Ascending aorta (tissue), 2 donors: ENCODE measurements around the gene TAGLN. TPM values are rescaled to one million over a fixed set of nuclear protein-coding genes. Genes with fewer than 3 reads are reported as not detected.

Experiments used
- DNase-seq, 2 donors: peaks; one replicate each; pipeline ENCODE4 v3.0.0-alpha.2; 2019; ENCODE audit warnings: low spot score in 2 of 2
- H3K27ac ChIP-seq, 2 donors: fragments of 200-600 bp; sonication (generic); one replicate each; pipeline ENCODE4 v1.5.1; 2016 to 2017; ENCODE audit warnings: mild to moderate bottlenecking in 1 of 2
- H3K27me3 ChIP-seq: fragments of 200-600 bp; sonication (generic); one replicate; pipeline ENCODE4 v1.5.1; 2017
- H3K36me3 ChIP-seq, 2 donors: fragments of 200-600 bp; sonication (generic); one replicate each; pipeline ENCODE4 v1.5.1; 2016
- H3K4me1 ChIP-seq, 2 donors: fragments of 200-600 bp; sonication (generic); one replicate each; pipeline ENCODE4 v1.5.1; 2016 to 2017; ENCODE audit warnings: mild to moderate bottlenecking in 1 of 2
- H3K4me3 ChIP-seq, 2 donors: fragments of 200-600 bp; sonication (generic); one replicate each; pipeline ENCODE4 v1.5.1; 2016 to 2017; ENCODE audit warnings: mild to moderate bottlenecking in 1 of 2
- H3K9me3 ChIP-seq, 2 donors: fragments of 200-600 bp; sonication (generic); one replicate each; pipeline ENCODE4 v1.5.1; 2016
- CTCF ChIP-seq, 3 experiments: fragments of 200-600 bp in 2 of 3; fragments of 450-650 bp in 1 of 3; sonication (generic) in 2 of 3; IDR thresholded peaks; one replicate each; pipeline ENCODE4 v1.5.1; 2016 to 2019; ENCODE audit warnings: antibody characterized with exemption in 3 of 3, mild to moderate bottlenecking in 1 of 3, moderate library complexity in 1 of 3
- intact Hi-C: fragments of 100-400 bp; cut with DNase I; formaldehyde crosslinking; loops from one replicate; pipeline ENCODE4 v1.15.1; 2023
- total RNA-seq: library from RNA; depleted of rRNA; stranded (reverse); fragments of >200 nt; gene quantifications from one replicate; pipeline ENCODE4 v1.1.0, GENCODE V29; 2016

TAGLN gene
- total RNA-seq, 1 donor from 2014 or later, result 6,542 TPM

DNA sequence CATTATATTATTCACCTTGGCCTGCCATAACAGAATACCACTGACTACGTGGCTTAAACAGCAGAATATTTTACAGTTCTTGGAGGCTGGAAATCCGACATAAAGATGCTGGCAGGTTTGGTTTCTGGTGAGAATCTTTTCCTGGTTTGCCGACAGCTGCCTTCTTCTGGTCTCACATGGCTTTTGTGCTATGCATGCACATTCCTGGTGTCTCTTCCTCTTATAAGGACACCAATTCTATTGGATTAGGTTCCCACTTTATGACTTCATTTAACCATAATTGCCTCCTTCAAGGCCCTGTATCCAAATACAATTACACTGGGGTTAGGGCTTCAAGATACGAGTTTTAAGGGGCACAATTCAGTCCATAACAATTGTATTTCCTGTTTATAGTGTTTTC is 50.4 kb downstream of the TAGLN start:
- DNase-seq, result no peak
- no peak overlapping the region for H3K27ac ChIP-seq
- no peak overlapping the region for H3K4me3 ChIP-seq
- peaks cover 33 to 74% of the 10 kb centered on the region in 2 donors for H3K36me3 ChIP-seq
- no peaks in the 10 kb centered on the region for H3K4me1 ChIP-seq
- no peaks in the 10 kb centered on the region for H3K27me3 ChIP-seq
- H3K9me3 ChIP-seq, result no peaks in the 10 kb centered on the region
- intact Hi-C loops, result no loop called here
- TF ChIP-seq CTCF (IDR thresholded peaks at IDR 0.05), result no peak

GRCh38 chr11:117251506-117251905 is 52.3 kb downstream of the TAGLN start:
- no peak for TF ChIP-seq CTCF (IDR thresholded peaks at IDR 0.05)
- H3K9me3 ChIP-seq, result no peaks in the 10 kb centered on the region
- H3K36me3 ChIP-seq, result peaks cover 14 to 68% of the 10 kb centered on the region in 2 donors
- DNase-seq, result no peak
- intact Hi-C loops, result no loop called here
- no peak overlapping the region for H3K27ac ChIP-seq
- no peaks in the 10 kb centered on the region for H3K27me3 ChIP-seq
- H3K4me3 ChIP-seq, result no peak overlapping the region
- H3K4me1 ChIP-seq, result no peaks in the 10 kb centered on the region

DNA sequence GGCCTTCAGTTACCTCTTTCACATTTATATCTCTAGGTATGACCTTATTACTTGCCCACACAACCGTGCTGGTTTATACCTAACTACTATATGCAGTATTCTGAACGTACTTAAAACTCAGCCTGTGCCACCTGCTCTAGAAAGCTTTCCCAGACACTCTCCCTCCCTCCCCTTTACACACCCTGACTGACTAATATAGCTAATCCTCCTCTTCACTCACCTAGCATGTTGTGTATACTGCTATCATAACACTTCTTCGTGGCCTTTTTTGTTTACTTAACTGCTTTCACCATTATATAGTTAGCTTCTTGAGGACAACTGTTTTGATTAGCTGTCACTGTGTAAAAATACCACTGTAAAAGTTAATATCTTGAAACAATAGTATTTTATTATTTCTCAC is 56.8 kb downstream of the TAGLN start:
- intact Hi-C loops, result no loop called here
- H3K36me3 ChIP-seq, result peaks cover 2 to 53% of the 10 kb centered on the region in 2 donors

DNA sequence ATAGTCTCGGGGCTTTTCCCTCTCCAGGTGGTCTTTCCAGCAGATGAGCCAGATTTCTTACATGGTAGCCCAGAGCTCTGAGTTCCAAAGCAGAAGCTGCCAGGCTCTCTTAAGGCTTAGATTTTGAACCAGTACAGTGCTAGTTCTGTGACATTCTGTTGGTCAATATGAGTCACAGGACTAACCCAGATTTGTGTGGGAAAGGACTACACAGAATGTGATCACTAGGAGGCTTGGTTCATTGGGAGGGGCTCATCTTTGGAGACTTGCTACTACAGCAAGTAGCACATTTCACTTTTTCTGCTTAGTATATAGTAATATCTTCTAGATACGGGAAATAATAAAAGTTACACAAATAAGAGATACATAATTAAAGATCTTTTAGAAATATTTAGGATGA is 57.4 kb downstream of the TAGLN start:
- Histone ChIP-seq H3K9me3 (no peaks in the 10 kb centered on the region), H3K4me3 (no peak overlapping the region), H3K36me3 (peaks cover 2 to 59% of the 10 kb centered on the region in 2 donors), H3K4me1 (no peaks in the 10 kb centered on the region), H3K27me3 (no peaks in the 10 kb centered on the region), H3K27ac (no peak overlapping the region)
- intact Hi-C loops, result no loop called here
- no peak for DNase-seq
- no peak for TF ChIP-seq CTCF (IDR thresholded peaks at IDR 0.05)

More for the DNA sequence above, 56.8 kb downstream of the TAGLN start:
- no peak for TF ChIP-seq CTCF (IDR thresholded peaks at IDR 0.05)
- no peak overlapping the region for H3K27ac ChIP-seq
- no peaks in the 10 kb centered on the region for H3K4me1 ChIP-seq
- H3K4me3 ChIP-seq, result no peak overlapping the region
- no peak for DNase-seq
- no peaks in the 10 kb centered on the region for H3K9me3 ChIP-seq
- H3K27me3 ChIP-seq, result no peaks in the 10 kb centered on the region

Other genes with a start within 250 kb of the TAGLN start
- gene SIK3, start 100.9 kb upstream of the TAGLN start, total RNA-seq, result 22.5 TPM
- gene PAFAH1B2, start 55.1 kb upstream of the TAGLN start, total RNA-seq, result 60.7 TPM
- gene SIDT2, start 20.6 kb upstream of the TAGLN start, total RNA-seq, result 45.4 TPM
- gene PCSK7, start 32.7 kb downstream of the TAGLN start, total RNA-seq, result 112 TPM
- 0.53 TPM for gene RNF214, start 33.3 kb downstream of the TAGLN start, total RNA-seq
- 6.8 TPM for gene BACE1-AS, start 92.0 kb downstream of the TAGLN start, total RNA-seq
- gene BACE1, start 116.9 kb downstream of the TAGLN start, total RNA-seq, result 27.2 TPM
- gene CEP164, start 128.5 kb downstream of the TAGLN start, total RNA-seq, result 15.1 TPM